Measurements from ENCODE around the gene PRSS38. TPM values are rescaled to one million over a fixed set of nuclear protein-coding genes. Genes with fewer than 3 reads are reported as not detected.

The PRSS38 gene
- total RNA-seq, 1 experiment from 2014 or later, result not detected

GRCh38 chr1:227766653-227767277 lies 48.7 kb upstream of the PRSS38 start:
- H3K4me1 ChIP-seq (ENCODE audit: control insufficient read depth in 1 of 2, insufficient read depth in 2 of 2, low read length in 2 of 2), result peaks cover 3 to 18% of the 10 kb centered on the region in 2 experiments; a peak in 2 of 4 replicates
- ATAC-seq, result no peak
- no peaks in the 10 kb centered on the region for H4K20me1 ChIP-seq (ENCODE audit: insufficient read depth)
- H3K9me3 ChIP-seq (ENCODE audit: control insufficient read depth in 1 of 2, insufficient read depth in 1 of 2, low read depth in 1 of 2, low read length in 2 of 2), result no peaks in the 10 kb centered on the region
- H3K27me3 ChIP-seq (ENCODE audit: insufficient read depth, low read length), result no peaks in the 10 kb centered on the region
- RAD21 ChIA-PET (ENCODE audit: low non-redundant PET in 1 of 2, low total read pairs in 2 of 2, uncharacterized antibody in 2 of 2, unreplicated experiment in 2 of 2), result no interaction called here
- H3K36me3 ChIP-seq (ENCODE audit: control insufficient read depth in 1 of 2, insufficient read depth in 2 of 2, low read length in 2 of 2), result peaks cover 11 to 20% of the 10 kb centered on the region in 2 experiments; a peak in 3 of 4 replicates
- H3K4me3 ChIP-seq (replicated peaks in 1 of 2; ENCODE audit: low read depth in 1 of 2, low read length in 2 of 2), result no peak overlapping the region
- no peak overlapping the region for H3K4me2 ChIP-seq (ENCODE audit: low read length)
- H3K79me2 ChIP-seq (ENCODE audit: insufficient read depth, low read length), result peaks cover 29% of the 10 kb centered on the region; the same call in 1 of the 2 replicates
- BruUV-seq (replicated peaks), result no TSS peak
- CTCF ChIA-PET, result no interaction called here
- POLR2A ChIA-PET, result no interaction called here
- intact Hi-C loops (cut with micrococcal nuclease), result loop anchor here (10.0 kb wide), 1 partner anchor 308 kb away; no protein-coding TSS in a partner anchor
- H3K9ac ChIP-seq (ENCODE audit: low read length), result no peak overlapping the region
- H3K27ac ChIP-seq (ENCODE audit: low read depth, low read length), result no peak overlapping the region
- no peaks in the 10 kb centered on the region for H3K9me2 ChIP-seq (ENCODE audit: insufficient read depth)
- DNase-seq (ENCODE audit: low read depth, low spot score), result no peak
- TF ChIP-seq RAD21 (IDR thresholded peaks at IDR 0.05; ENCODE audit: low read depth), result no peak
- TF ChIP-seq CBX3 (IDR thresholded peaks at IDR 0.05; ENCODE audit: low read depth), result no peak
- TF ChIP-seq EZH2 (IDR thresholded peaks at IDR 0.05), result no peak
- no peak for TF ChIP-seq TCF7L2 (IDR thresholded peaks at IDR 0.05; ENCODE audit: borderline replicate concordance, extremely low read depth, insufficient read depth, insufficient read length)
- no peak for TF ChIP-seq REST (IDR thresholded peaks at IDR 0.05; ENCODE audit: low read depth)
- no peak for TF ChIP-seq CEBPB (IDR thresholded peaks at IDR 0.05; ENCODE audit: low read depth)
- H2AFZ ChIP-seq (ENCODE audit: low read depth, low read length, poor library complexity, severe bottlenecking), result no peak overlapping the region
